ENCODE data around the gene CNR2.

GRCh38 chr1:23947366-23947765 is 34.2 kb upstream of the CNR2 start:
- no peak for TF ChIP-seq CTCF (IDR thresholded peaks at IDR 0.05)
- no peak for TF ChIP-seq POLR2A (IDR thresholded peaks at IDR 0.05)
- no peak for TF ChIP-seq EP300 (IDR thresholded peaks at IDR 0.05)
- TF ChIP-seq POLR2AphosphoS5 (IDR thresholded peaks at IDR 0.05): no peak

Data from gastroesophageal sphincter (tissue), 3 donors.